Right lobe of liver (tissue), 4 donors: ENCODE measurements around the gene SETD6.

Source experiments
- POLR2A ChIP-seq: fragments of 450-650 bp; IDR thresholded peaks from one replicate; pipeline ENCODE4 v1.6.1; 2017; ENCODE audit warnings: antibody characterized with exemption, mild to moderate bottlenecking
- TF ChIP-seq, protein P1 (sequence below), 4 donors: fragments of 200-600 bp in 3 of 4; fragments of 450-650 bp in 1 of 4; IDR thresholded peaks; one replicate each; pipeline versions ENCODE4 v1.5.1 to v1.8.0; 2016 to 2022; ENCODE audit warnings: antibody characterized with exemption in 4 of 4, mild to moderate bottlenecking in 2 of 4
- donor health status: DM: no; HTN: no; CAD: no.
- donor health status: DM: no; HTN: no; CAD: no.
- donor health status: DM: no; HTN: yes; CAD: no.

DNA sequence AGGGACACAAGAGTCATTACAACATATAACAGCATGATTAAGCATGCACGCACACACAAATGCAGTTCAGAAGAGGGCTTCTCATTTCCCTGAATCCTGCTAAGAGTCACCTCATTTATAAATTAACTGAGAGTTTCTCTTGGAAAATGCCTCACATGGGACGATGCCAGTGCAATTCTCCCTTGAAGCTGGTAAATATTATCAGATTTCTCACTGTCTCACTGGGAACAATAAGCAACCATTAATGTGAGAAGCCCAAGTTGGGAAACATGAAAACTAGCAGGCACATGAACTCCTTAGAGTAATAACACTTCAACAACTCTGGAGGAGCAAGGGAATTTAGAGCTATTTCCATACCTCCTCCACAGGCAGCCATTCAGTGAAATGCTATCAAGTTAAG, 26.4 kb downstream of the SETD6 start:
- no peak for TF ChIP-seq POLR2A
- TF ChIP-seq, protein P1, sequence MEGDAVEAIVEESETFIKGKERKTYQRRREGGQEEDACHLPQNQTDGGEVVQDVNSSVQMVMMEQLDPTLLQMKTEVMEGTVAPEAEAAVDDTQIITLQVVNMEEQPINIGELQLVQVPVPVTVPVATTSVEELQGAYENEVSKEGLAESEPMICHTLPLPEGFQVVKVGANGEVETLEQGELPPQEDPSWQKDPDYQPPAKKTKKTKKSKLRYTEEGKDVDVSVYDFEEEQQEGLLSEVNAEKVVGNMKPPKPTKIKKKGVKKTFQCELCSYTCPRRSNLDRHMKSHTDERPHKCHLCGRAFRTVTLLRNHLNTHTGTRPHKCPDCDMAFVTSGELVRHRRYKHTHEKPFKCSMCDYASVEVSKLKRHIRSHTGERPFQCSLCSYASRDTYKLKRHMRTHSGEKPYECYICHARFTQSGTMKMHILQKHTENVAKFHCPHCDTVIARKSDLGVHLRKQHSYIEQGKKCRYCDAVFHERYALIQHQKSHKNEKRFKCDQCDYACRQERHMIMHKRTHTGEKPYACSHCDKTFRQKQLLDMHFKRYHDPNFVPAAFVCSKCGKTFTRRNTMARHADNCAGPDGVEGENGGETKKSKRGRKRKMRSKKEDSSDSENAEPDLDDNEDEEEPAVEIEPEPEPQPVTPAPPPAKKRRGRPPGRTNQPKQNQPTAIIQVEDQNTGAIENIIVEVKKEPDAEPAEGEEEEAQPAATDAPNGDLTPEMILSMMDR (IDR thresholded peaks at IDR 0.05) = no peak
